Fibroblast of the aortic adventitia (primary cell): ENCODE results near the gene SURF1. TPM values are rescaled to one million over a fixed set of nuclear protein-coding genes. Genes with fewer than 3 reads are reported as not detected.

Experiments
- DNase-seq: peaks from one replicate; pipeline ENCODE4 v3.0.0-alpha.2; 2010; ENCODE audit warnings: low read depth
- H3K4me3 ChIP-seq: 2 replicates; pipeline ENCODE4 v1.5.1; 2011; ENCODE audit warnings: low read depth, mild to moderate bottlenecking, control low read depth, low read length, moderate library complexity
- total RNA-seq: library from RNA; depleted of rRNA; stranded (reverse); fragments of >200 nt; gene quantifications from 2 replicates; pipeline ENCODE4 v1.2.3, GENCODE V29; 2012; ENCODE audit warnings: low replicate concordance
- TF ChIP-seq, protein P1 (sequence below): IDR thresholded peaks from 2 replicates; pipeline ENCODE4 v1.5.1; 2011; ENCODE audit warnings: mild to moderate bottlenecking, low read length, control low read depth, inconsistent platforms; ENCODE audit not compliant: insufficient read depth

Gene SURF1
- total RNA-seq, 1 donor: 25.1 TPM

- no peak overlapping the region for H3K4me3 ChIP-seq
- TF ChIP-seq, protein P1, sequence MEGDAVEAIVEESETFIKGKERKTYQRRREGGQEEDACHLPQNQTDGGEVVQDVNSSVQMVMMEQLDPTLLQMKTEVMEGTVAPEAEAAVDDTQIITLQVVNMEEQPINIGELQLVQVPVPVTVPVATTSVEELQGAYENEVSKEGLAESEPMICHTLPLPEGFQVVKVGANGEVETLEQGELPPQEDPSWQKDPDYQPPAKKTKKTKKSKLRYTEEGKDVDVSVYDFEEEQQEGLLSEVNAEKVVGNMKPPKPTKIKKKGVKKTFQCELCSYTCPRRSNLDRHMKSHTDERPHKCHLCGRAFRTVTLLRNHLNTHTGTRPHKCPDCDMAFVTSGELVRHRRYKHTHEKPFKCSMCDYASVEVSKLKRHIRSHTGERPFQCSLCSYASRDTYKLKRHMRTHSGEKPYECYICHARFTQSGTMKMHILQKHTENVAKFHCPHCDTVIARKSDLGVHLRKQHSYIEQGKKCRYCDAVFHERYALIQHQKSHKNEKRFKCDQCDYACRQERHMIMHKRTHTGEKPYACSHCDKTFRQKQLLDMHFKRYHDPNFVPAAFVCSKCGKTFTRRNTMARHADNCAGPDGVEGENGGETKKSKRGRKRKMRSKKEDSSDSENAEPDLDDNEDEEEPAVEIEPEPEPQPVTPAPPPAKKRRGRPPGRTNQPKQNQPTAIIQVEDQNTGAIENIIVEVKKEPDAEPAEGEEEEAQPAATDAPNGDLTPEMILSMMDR: no peak
- DNase-seq: no peak
These were observed 34.4 kb upstream of the SURF1 start for GRCh38 chr9:133390713-133391112.

GRCh38 chr9:133389562-133389961, 33.3 kb upstream of the SURF1 start:
- TF ChIP-seq, protein P1: no peak
- no peak overlapping the region for H3K4me3 ChIP-seq
- DNase-seq: no peak

DNA sequence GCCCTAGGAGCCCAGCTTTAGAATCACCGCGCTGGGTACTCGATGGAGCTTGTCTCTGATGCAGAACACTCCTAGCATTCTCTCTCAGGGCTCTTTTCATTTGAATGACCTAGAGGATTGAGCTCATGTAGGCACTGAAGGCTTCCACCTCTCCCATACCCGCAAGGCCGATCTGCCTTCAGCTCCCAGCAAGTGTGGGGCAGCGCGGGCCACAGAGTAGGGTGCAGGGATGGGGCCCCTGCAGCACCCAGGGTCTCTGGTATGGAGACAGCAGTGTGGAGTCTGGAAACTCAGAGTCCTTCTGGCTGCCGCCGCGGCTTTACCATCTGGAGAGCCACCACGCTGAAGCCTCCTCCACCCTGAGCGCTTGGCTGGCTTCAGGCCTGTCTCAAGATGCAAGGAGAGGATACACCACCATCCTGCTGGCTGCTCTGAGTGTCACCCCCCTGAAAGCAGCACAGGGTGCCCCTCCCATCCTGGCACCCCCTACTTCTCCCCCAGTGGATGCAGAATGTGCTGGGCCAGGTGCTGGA, 32.8 kb upstream of the SURF1 start:
- TF ChIP-seq, protein P1: no peak
- no peak for DNase-seq
- no peak overlapping the region for H3K4me3 ChIP-seq

GRCh38 chr9:133387680-133388079, 31.4 kb upstream of the SURF1 start:
- no peak for DNase-seq
- H3K4me3 ChIP-seq: no peak overlapping the region
- TF ChIP-seq, protein P1: no peak

- no peak for DNase-seq
- H3K4me3 ChIP-seq: no peak overlapping the region
- TF ChIP-seq, protein P1: no peak
These were observed 30.1 kb upstream of the SURF1 start for GRCh38 chr9:133386338-133386737.

GRCh38 chr9:133385452-133385851, 29.2 kb upstream of the SURF1 start:
- TF ChIP-seq, protein P1: no peak
- no peak overlapping the region for H3K4me3 ChIP-seq
- no peak for DNase-seq

DNA sequence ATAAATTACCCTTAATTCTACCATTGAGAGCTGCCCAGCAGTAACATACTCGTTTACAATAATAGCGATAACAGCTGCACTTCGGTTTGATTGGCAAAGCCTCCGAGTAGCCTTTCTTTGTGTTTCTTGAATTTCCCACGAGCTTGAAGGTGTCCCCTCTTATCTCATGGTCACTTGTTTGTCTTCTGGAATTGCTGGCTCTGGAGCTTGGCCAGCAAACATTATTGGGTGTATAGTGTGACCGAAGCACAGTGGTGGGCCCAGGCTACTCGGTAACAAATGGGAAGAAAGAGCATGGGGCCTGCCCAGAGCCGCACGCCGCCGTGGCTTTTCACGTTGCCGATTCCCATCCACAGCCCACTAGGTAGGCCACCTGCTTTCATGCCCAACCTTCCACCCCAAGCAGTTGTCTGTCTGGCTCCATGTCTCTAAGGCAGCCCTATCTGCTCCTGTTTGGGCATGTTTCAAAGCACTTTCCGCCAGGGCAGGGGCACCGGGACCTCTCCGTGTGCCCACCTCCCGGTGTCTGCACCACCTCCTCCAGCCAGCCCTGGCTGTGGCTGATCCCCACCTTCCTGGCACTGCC, 28.5 kb upstream of the SURF1 start:
- H3K4me3 ChIP-seq: no peak overlapping the region
- TF ChIP-seq, protein P1: no peak
- DNase-seq: no peak
